GM19240 (cell line): ENCODE data around the gene COX14.
"Not testable (repeated sequence)": the region's sequence is repeated elsewhere in the genome, so short reads cannot be mapped to it uniquely, and the experiment has no call there.

Experiments
- DNase-seq: peaks from one replicate; pipeline ENCODE4 v3.0.0; 2011; ENCODE audit warnings: low spot score; ENCODE audit not compliant: insufficient read length

The COX14 gene

DNA sequence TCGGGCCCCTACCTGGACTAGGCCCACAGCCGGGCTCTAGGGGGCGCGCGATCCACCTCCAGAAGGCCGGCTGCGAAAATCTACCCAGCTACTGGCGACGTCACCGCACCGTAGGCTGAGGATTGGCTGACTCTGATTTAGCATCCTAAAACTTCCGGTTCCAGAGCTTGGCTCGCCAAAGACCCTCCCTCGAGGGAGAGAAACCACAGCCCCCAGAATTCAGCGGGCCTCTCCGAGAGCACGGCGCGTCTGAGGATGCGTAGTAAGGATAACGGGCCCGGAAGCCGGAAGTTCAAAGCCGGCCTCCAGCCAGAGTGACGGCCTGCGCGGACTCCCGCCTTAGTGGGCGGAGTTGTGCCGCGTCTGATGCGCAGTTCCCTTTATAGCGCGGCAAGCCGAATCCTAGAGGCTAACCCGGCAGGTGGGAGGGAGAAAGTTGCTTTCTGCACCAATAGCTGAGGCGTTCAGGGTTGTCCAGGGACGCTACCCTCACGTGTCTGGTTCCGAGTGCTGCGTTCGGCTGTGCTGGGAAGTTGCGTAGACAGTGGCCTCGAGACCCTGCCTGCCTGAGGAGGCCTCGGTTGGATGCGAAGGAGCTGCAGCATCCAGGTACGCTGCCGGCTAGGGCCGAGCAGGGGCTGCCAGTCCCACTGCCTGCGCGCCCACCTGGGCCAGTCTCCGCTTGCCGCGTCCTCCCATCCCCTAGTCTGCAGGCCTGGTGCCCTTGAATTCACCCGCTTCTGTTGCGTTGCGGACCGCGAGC is at the start of gene COX14:
TSS of gene COX14 (plus strand) at position 544 of the 763 bp plus-strand sequence. CDS start 7,808 bp downstream, outside the sequence.
- DNase-seq, result peak; percentile 88

DNA sequence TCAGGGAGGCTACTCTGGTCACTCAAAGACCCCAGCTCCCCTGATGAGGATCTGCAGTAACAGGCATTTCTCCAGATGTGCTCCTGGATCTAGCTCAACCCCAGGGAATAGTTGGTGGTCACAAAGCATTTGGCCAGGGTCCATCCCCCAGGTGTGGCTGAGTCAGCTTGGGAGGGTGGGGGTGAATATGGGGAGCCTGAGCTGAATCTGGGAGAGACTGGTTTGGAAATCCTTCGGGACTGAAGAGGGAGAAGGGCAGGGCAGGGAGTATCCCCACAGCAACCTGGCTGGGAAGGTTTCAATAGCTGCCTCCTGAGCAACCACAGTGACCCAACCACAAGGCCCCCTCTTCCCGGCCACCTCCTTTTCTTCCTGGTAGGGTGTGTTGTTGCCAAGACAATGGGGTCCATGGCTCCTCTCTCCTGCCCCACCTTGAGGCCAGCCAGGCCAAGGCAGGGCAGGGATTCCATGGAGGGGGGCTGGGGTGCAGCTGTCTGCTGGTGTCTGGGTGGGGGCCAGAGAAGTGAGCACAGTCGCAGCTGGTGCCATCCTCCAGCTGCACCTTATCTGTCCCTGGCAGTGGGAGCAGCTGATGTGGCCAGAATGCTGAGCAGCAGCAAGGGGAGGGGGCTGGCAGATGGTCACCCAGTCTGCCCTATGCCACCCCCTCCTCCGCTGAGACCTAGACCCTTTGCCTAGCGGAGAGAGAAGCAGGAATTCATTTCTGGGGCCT is 49.1 kb upstream of the COX14 start:
- DNase-seq, result no peak

DNA sequence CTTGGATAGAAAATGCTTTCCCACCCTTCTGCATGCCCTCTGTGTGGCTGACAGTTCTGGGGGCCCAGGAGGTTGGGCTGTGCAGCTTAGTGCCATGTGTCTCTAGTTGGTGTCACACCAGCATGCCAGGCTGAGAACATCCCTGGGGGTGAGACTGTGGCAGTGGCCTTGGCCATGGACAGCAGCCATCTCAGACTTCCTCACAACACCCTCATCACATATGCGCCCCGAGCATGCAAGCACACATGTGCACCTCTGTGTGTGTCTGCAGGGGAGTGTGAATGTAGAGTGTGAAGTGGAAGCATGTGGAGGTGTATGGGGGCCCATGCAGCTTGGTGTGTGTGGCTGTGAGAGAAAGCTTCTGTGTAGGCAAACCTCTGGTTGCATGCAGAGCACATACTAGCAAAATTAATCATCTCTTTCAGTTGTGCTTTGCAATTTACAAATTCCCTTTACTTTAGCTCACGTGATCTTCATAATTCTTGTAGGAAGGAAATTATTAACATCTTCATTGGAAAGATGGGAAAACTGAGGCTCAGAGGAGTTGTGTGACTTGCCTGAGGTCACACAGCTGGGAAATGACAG is 46.2 kb upstream of the COX14 start:
- DNase-seq, result no peak

DNA sequence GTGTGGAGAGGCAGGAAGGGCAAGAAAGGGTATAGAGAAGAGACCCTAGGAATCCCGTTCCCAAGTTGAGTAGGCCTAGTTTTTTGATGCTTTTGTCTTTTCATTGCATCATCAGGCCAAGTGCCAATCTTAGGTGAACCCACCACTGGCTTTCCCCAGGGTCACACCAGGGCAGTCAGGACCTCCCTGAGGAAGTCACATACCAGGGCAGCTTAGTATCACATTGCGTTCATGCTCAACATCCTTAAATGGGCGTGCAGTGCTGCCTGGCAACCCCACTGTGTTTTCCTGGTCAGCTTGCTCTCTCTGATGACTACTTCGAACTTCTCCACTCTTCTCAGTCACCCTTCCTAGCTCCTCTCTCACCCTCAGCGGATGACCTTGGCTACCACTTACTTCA is 45.6 kb upstream of the COX14 start:
- DNase-seq, result no peak

DNA sequence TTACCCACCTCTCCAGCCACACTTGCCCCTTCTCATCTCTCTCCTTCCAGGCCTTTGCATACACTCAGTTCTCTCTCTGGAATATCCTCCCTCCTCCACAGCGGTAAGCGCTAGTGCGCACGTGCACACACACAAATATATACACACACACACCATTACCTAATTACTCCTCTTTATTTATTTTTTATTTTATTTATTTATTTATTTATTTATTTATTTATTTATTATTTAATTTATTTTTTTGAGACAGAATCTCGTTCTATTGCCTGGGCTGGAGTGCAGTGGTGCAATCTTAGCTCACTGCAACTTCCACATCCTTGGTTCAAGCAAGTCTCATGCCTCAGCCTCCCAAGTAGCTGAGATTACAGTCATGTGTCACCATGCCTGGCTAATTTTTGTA is 43.0 kb upstream of the COX14 start:
- no peak for DNase-seq

DNA sequence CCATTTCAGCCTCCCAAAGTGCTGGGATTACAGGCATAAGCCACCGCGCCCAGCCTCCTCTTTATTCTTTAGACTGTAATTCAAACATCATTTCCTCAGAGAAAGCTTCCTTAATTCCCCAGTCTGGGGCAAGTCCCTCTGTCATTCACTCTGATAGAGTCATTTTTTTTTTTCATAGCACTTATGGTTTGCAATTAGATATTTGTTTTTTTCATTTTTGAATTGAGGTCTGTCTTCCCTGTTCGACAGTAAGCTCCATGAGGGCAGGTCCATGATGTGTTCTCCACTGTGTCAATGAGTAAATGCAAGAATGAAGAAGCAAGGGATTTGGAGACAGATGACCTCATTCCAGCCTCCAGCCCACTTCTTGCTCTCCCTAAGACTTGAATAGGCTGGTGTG is 42.5 kb upstream of the COX14 start:
- DNase-seq, result no peak

DNA sequence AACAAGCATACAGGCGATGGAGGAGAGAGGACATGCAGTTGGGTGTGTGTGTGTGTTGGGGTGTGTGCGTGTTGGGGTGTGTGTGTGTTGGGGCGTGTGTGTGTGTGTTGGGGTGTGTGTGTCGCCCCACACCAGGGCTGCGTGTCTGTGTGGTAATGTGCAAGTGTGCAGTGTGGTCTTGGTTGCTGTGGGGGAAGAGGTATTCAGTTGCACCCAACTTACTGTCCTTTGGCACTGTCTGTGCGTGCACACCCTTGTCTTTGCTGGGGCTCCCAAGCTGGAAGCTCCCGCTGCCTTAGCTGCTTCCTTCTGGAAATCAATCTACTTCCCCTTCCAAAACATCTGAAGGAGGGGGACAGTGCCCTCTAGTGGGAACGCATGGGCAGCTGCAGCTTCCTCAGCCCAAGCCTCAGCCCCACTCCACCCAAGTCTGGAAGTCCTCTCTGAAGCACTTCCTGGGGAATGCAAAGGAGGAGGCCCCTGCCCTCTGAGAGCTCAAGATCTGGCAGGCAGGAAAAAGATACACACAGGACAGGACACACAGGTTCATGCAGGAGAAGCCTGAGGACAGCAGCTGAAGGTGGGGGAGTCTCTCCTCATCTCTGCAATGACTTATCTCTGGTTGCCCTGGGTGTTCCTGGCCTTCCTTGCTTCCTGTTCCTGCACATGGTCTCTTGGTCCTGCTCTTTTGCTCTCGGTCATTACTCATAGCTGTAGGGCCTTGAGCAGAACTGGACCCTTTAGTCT is 41.5 kb upstream of the COX14 start:
- no peak for DNase-seq

DNA sequence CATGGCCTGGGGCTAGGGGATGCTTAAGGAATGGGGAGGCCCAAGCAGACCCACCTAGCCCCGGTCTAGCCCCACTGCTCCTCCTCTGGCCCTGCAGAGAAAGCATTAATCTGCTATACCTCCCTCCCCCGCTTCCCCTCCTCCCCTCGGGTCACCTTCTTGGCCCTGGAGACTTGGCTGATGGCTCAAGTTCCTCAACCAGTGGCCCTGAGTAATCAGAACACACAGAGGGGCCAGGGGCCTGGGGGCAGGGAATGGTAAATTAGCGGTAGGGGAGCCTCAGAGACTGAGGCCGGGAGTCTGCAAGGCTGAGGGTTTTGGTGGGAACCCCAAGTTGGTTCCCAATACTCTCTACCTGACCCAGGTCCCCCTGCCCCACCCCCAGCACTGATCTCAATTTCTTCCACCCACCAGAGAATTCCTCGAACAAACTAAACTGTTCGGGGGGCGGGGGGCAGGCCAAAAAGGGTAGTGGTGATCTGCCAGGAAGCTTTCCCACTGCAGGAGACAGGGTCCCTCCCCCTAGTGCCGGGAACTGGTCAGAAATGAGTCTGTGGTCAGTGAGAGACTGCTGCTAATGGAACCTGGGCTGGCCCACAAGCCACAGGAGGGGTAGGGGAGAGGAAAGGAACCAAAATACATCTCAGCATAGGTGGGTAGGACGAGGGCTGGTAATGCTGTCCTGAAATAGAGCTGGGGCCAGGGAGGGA is 39.7 kb upstream of the COX14 start:
- DNase-seq, result no peak

DNA sequence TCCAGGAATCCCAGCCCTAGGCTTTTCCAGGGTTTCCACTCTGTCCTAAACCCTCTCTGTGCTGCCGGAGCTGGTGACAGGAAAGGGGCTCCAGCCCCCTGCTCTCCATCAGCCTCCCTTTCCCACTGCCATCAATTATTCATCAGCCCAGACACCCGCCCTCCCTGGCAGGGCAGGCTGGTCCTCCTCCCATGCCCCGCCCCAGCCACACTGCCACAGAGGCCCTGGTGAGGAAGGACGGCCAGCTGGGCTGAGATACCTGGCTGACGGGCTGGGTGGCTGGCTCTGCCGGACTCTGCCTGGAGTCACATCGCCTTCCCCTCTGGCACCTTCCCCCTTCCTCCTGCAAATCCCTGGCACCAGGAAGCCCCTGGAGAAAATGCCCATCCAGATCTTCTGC is 38.8 kb upstream of the COX14 start:
- DNase-seq, result no peak

DNA sequence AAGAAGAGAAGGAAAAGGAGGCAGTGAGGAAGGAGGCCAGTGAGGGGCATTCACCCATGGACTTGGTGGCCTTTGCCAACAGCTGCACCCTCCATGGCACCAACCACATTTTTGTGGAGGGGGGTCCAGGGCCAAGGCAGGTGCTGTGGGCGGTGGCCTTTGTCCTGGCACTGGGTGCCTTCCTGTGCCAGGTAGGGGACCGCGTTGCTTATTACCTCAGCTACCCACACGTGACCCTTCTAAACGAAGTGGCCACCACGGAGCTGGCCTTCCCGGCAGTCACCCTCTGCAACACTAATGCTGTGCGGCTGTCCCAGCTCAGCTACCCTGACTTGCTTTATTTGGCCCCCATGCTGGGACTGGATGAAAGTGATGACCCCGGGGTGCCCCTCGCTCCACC is 38.3 kb upstream of the COX14 start:
- no peak for DNase-seq

DNA sequence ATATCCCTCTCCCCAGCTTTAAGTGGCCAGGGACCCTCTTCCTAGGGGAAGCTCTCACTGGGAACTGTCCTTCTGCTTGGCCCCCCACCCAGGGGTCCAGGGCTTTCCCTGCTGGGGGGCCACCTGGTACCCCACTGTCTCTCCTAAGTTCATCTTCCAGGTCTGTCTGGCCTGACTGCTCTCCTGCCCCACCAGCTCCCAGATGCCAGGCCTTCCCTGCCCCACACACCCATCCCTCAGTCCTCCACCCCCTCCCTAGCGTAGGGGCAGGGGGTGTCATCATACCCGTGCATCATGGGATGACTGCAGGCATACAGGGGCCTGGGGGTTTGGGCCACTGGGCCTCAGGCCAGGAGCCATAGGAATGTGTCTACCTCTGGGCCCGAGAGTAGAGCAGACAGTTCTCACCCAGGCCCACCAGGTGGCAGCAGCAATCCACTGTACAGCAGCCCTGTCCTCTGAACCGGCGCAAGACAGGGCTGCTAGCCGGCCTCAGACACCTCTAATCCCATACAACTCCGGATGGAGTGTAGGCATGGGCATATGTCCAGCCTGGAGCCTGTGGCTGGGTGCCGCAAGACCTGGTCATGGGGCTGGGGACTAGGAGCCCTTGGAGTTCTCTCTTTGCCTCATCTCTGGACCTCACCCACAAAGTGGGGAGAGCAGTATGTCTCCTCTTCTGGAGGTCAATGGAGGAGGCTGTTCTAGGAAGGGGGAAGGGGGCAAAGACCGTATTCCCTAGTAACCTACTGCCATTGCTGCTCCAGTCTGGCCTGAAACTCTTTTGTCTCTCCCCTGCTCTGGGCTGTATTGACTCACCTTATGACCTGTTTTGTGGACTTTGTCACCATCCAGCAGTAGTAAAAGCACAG is 36.9 kb upstream of the COX14 start:
- DNase-seq, result peak; percentile 89

DNA sequence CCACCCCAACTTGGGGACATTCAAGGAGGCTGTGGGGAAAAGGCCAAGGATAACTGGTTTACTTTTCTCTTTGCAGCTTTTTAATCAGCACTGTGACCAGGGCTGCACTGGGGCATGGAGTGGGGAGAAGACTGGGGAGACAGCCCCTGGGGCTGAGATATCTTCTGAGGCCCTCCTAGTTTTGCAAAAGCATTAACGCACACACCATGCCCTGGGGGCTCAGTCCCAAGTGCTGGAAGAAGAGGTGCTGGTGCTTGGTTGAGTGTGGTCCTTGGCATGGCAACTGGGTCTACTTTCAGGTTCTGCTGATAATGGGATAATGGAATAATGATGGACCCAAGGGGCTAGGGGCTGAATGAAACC is 36.2 kb upstream of the COX14 start:
- DNase-seq, result no peak

DNA sequence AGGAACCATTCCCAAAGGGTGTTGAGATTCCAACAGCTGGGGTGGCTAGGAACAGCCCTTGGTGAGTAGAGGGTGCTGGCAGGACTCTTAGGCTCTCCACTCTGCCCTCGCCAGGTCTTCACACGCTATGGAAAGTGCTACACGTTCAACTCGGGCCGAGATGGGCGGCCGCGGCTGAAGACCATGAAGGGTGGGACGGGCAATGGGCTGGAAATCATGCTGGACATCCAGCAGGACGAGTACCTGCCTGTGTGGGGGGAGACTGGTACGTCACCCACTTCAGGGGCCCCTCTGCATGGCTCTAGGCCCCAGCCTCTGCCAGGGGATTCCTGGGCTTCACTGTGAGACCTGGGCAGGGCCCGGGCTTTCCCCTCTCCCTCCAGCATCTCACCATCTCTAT is 34.9 kb upstream of the COX14 start:
- DNase-seq, result no peak

DNA sequence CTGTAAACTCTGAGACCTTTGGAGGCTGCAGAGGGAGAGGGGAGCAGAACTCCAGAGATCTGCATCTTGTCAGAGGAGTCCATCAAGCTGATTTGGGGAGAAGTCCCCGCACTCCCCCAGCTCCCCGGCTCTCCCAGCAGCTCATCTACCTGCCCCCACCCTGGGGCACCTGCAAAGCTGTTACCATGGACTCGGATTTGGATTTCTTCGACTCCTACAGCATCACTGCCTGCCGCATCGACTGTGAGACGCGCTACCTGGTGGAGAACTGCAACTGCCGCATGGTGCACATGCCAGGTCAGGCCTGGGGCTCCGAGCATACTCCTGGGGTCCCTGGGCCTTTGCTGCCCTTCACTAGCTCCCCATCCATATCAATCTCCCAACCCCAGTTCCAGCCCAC is 33.8 kb upstream of the COX14 start:
- no peak for DNase-seq

DNA sequence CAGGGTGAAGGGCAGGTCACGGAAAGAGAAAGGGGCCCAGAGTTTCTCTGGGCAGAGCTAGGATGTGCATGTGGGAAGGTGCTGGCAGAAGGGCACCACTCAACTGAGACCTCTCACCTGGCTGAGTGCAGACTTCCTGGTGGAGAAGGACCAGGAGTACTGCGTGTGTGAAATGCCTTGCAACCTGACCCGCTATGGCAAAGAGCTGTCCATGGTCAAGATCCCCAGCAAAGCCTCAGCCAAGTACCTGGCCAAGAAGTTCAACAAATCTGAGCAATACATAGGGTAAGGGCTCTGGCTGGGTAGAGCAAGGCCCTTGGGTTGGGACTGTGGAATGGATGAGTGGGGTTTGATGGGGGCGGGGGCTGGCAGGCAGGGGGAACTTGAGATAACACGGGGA is 32.3 kb upstream of the COX14 start:
- DNase-seq, result no peak

DNA sequence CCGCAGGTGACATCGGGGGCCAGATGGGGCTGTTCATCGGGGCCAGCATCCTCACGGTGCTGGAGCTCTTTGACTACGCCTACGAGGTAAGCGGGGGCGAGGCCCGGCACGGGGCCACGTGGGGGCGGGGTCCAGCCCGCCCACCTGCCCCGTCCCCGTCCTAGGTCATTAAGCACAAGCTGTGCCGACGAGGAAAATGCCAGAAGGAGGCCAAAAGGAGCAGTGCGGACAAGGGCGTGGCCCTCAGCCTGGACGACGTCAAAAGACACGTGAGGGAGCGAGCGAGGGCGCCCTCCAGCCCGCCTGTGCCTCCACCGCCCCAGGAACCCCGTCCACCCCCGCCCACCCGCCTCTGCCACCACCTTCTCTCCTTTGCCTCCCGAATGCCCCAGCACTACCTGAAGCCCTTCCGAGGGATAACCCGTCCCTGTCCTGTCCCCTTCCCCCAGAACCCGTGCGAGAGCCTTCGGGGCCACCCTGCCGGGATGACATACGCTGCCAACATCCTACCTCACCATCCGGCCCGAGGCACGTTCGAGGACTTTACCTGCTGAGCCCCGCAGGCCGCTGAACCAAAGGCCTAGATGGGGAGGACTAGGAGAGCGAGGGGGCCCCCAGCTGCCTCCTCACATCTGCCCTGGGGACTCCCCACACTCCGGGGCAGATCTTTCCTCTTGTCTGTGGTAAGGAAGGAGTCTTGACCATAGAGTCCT is 30.8 kb upstream of the COX14 start:
- DNase-seq, result no peak

DNA sequence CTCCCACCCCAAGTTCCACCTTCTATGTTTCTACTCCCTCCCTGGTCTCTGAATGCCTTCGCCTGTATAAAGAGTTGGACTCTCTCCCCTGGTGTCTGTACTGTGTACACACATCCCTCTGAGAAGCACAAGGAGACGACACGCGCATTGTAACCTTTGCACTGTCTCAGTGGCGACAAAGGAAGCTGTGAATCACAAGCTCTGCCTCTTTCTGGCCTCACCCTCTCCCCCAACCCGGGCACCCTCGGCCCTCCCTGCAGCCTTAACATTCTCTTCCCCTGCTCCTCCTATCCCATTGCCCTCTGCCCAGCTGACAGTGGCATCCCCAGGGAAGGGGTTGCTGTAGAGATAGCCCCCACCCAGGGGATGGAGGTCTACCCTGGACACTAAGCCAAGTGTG is 29.4 kb upstream of the COX14 start:
- no peak for DNase-seq

DNA sequence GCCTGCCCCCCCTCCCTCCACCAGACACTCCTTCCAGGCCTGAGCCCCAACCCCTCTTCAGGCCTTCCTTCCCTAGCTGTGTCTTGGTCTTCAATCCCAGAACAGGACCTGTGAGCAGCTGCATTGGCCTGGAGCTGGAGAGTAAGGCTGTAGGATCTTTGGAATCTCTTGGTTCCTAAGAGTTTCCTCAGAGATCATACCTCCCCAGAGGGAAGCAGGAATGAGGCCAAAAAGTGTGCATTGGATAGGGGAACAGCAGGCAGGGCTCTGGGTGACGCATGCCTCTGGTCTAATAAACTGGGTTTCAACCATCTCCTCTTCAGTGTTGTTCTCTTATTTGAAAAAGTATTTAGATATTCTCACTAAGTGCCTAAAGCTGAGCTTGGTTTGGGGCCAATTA is 28.7 kb upstream of the COX14 start:
- no peak for DNase-seq

DNA sequence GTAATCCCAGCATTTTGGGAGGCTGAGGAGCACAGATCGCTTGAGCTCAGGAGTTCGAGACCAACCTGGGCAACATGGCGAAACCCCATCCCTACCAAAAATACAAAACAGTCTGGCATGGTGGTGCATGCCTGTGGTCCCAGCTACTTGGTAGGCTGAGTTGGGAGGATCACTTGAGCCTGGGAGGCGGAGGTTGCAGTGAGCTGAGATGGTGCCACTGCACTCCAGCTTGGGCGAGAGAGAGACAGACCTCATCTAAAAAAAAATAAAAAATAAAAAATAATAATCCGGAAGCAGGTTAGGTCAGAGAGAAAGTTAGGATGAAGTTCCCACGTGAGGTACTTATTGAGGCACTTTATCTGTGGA is 27.6 kb upstream of the COX14 start:
- DNase-seq, result not testable (repeated sequence)
